ENCODE measurements around the gene PRR5. TPM values are rescaled to one million over a fixed set of nuclear protein-coding genes. Genes with fewer than 3 reads are reported as not detected.

The PRR5 gene
- total RNA-seq, 1 experiment from 2014 or later: 26.9 TPM

GRCh38 chr22:44755956-44756361, 54.0 kb downstream of the PRR5 start:
- ATAC-seq: peak; percentile 65
- DNase-seq (ENCODE audit: low read depth, low spot score): peak; percentile 40
- BruUV-seq (replicated peaks): no TSS peak

GRCh38 chr22:44758344-44758973, 56.5 kb downstream of the PRR5 start:
- ATAC-seq: 0 out of 2 replicates have a peak, but pooled peaks have one; percentile 28
- peaks cover 99% of the 10 kb centered on the region for H3K79me2 ChIP-seq (ENCODE audit: insufficient read depth, low read length)
- no TSS peak for BruUV-seq (replicated peaks)
- TF ChIP-seq EGR1 (IDR thresholded peaks at IDR 0.05; ENCODE audit: low read depth) (no peak), CBX3 (IDR thresholded peaks at IDR 0.05; ENCODE audit: low read depth) (no peak), ZNF274 (IDR thresholded peaks at IDR 0.05; ENCODE audit: low read depth, low read length) (no peak), CEBPB (IDR thresholded peaks at IDR 0.05; ENCODE audit: low read depth) (no peak), ELF1 (IDR thresholded peaks at IDR 0.05; ENCODE audit: borderline replicate concordance, low read depth) (no peak), POLR2AphosphoS5 (IDR thresholded peaks at IDR 0.05; ENCODE audit: low read depth, low read length) (no peak), ZFX (IDR thresholded peaks at IDR 0.05) (no peak), EZH2phosphoT487 (IDR thresholded peaks at IDR 0.05; ENCODE audit: borderline replicate concordance) (no peak), MAX (IDR thresholded peaks at IDR 0.05) (no peak), SIN3A (IDR thresholded peaks at IDR 0.05; ENCODE audit: low read depth) (no peak), SRF (IDR thresholded peaks at IDR 0.05; ENCODE audit: low read depth) (no peak), FOSL1 (IDR thresholded peaks at IDR 0.05; ENCODE audit: low read depth) (no peak; the same call in 1 of the 2 replicates), CTCF (IDR thresholded peaks at IDR 0.05 in 2 of 3, conservative IDR thresholded peaks at IDR 0.05 in 1 of 3; ENCODE audit: borderline replicate concordance in 1 of 3, insufficient read depth in 1 of 3, low read depth in 2 of 3, low read length in 2 of 3) (no peak), EZH2 (IDR thresholded peaks at IDR 0.05) (no peak), ATF3 (IDR thresholded peaks at IDR 0.05) (no peak)

More at GRCh38 chr22:44755956-44756361, 54.0 kb downstream of the PRR5 start:
- peak overlapping the region; percentile 76 for H3K27ac ChIP-seq (ENCODE audit: low read depth, low read length)
- H3K9me2 ChIP-seq (ENCODE audit: insufficient read depth): no peaks in the 10 kb centered on the region
- H2AFZ ChIP-seq (ENCODE audit: low read depth, low read length, poor library complexity, severe bottlenecking): no peak overlapping the region
- no peaks in the 10 kb centered on the region for H3K9me3 ChIP-seq (ENCODE audit: control insufficient read depth in 1 of 2, insufficient read depth in 1 of 2, low read depth in 1 of 2, low read length in 2 of 2)
- RAD21 ChIA-PET (ENCODE audit: low non-redundant PET in 1 of 2, low total read pairs in 2 of 2, uncharacterized antibody in 2 of 2, unreplicated experiment in 2 of 2): no interaction called here
- POLR2A ChIA-PET: no interaction called here
- peaks cover 9% of the 10 kb centered on the region; the same call in 1 of the 2 replicates for H4K20me1 ChIP-seq (ENCODE audit: insufficient read depth)
- intact Hi-C loops (cut with micrococcal nuclease): no loop called here
- peaks cover 84% of the 10 kb centered on the region for H3K79me2 ChIP-seq (ENCODE audit: insufficient read depth, low read length)
- H3K36me3 ChIP-seq (ENCODE audit: control insufficient read depth in 1 of 2, insufficient read depth in 2 of 2, low read length in 2 of 2): peaks cover 0 to 4% of the 10 kb centered on the region in 2 experiments; a peak in 1 of 4 replicates
- TF ChIP-seq EGR1 (IDR thresholded peaks at IDR 0.05; ENCODE audit: low read depth) (no peak), SP1 (IDR thresholded peaks at IDR 0.05; ENCODE audit: low read depth) (peak; percentile 65)
- H3K4me1 ChIP-seq (ENCODE audit: control insufficient read depth in 1 of 2, insufficient read depth in 2 of 2, low read length in 2 of 2): peaks cover 56 to 68% of the 10 kb centered on the region in 2 experiments
- no peaks in the 10 kb centered on the region for H3K27me3 ChIP-seq (ENCODE audit: insufficient read depth, low read length)
- peak overlapping the region; percentile 11 to 97; a peak in 3 of 4 replicates for H3K4me3 ChIP-seq (replicated peaks in 1 of 2; ENCODE audit: low read depth in 1 of 2, low read length in 2 of 2)
- peak overlapping the region; percentile 93 for H3K4me2 ChIP-seq (ENCODE audit: low read length)
- CTCF ChIA-PET: interaction anchor here (2.5 kb wide), 1 partner anchor 71 kb away, joined by 5 read pairs; no protein-coding TSS in a partner anchor
- peak overlapping the region; percentile 94 for H3K9ac ChIP-seq (ENCODE audit: low read length)

More at GRCh38 chr22:44758344-44758973, 56.5 kb downstream of the PRR5 start:
- no peak overlapping the region for H3K9ac ChIP-seq (ENCODE audit: low read length)
- peak overlapping the region; percentile 56 for H3K4me2 ChIP-seq (ENCODE audit: low read length)
- no peak for DNase-seq (ENCODE audit: low read depth, low spot score)
- peaks cover 51 to 58% of the 10 kb centered on the region in 2 experiments for H3K4me1 ChIP-seq (ENCODE audit: control insufficient read depth in 1 of 2, insufficient read depth in 2 of 2, low read length in 2 of 2)
- intact Hi-C loops (cut with micrococcal nuclease): no loop called here
- H3K4me3 ChIP-seq (replicated peaks in 1 of 2; ENCODE audit: low read depth in 1 of 2, low read length in 2 of 2): 0 out of 4 replicates have a peak overlapping the region, but pooled peaks of 1 of the 2 experiments have one; percentile 6
- peak overlapping the region; percentile 22; the same call in 1 of the 2 replicates for H3K27ac ChIP-seq (ENCODE audit: low read depth, low read length)
- ChIA-PET CTCF (no interaction called here), POLR2A (no interaction called here), RAD21 (ENCODE audit: low non-redundant PET in 1 of 2, low total read pairs in 2 of 2, uncharacterized antibody in 2 of 2, unreplicated experiment in 2 of 2) (no interaction called here)
- peaks cover 12% of the 10 kb centered on the region; the same call in 1 of the 2 replicates for H4K20me1 ChIP-seq (ENCODE audit: insufficient read depth)
- no peaks in the 10 kb centered on the region for H3K9me2 ChIP-seq (ENCODE audit: insufficient read depth)
- H3K36me3 ChIP-seq (ENCODE audit: control insufficient read depth in 1 of 2, insufficient read depth in 2 of 2, low read length in 2 of 2): peaks cover 0 to 4% of the 10 kb centered on the region in 2 experiments; a peak in 1 of 4 replicates
- no peak overlapping the region for H2AFZ ChIP-seq (ENCODE audit: low read depth, low read length, poor library complexity, severe bottlenecking)
- no peaks in the 10 kb centered on the region for H3K27me3 ChIP-seq (ENCODE audit: insufficient read depth, low read length)
- no peaks in the 10 kb centered on the region for H3K9me3 ChIP-seq (ENCODE audit: control insufficient read depth in 1 of 2, insufficient read depth in 1 of 2, low read depth in 1 of 2, low read length in 2 of 2)
